GDM1 (cell line): ENCODE data around the gene KDM4C.

Source experiments
- DNase-seq: peaks from one replicate; lab custom pipeline; 2025; lab: John Stamatoyannopoulos, UW

KDM4C gene

GRCh38 chr9:7045361-7045760 lies 287.6 kb downstream of the KDM4C start:
- no peak for DNase-seq

- DNase-seq, result no peak
These were observed 293.9 kb downstream of the KDM4C start for GRCh38 chr9:7051711-7052110.

GRCh38 chr9:7053903-7054302 lies 296.1 kb downstream of the KDM4C start:
- no peak for DNase-seq

- DNase-seq, result no peak
These were observed 297.6 kb downstream of the KDM4C start for GRCh38 chr9:7055171-7055903.

- no peak for DNase-seq
These were observed 298.5 kb downstream of the KDM4C start for GRCh38 chr9:7056254-7056653.

- no peak for DNase-seq
These were observed 300.7 kb downstream of the KDM4C start for GRCh38 chr9:7058473-7058872.

GRCh38 chr9:7067169-7067568 lies 309.4 kb downstream of the KDM4C start:
- DNase-seq, result no peak

- no peak for DNase-seq
These were observed 314.1 kb downstream of the KDM4C start for GRCh38 chr9:7071916-7072315.

GRCh38 chr9:7073706-7074105 lies 315.9 kb downstream of the KDM4C start:
- no peak for DNase-seq

- DNase-seq, result no peak
These were observed 317.4 kb downstream of the KDM4C start for GRCh38 chr9:7075154-7075553.

GRCh38 chr9:7079051-7079450 lies 321.3 kb downstream of the KDM4C start:
- DNase-seq, result no peak

- no peak for DNase-seq
These were observed 323.4 kb downstream of the KDM4C start for GRCh38 chr9:7081065-7081600.

GRCh38 chr9:7083192-7083591 lies 325.4 kb downstream of the KDM4C start:
- no peak for DNase-seq

- DNase-seq, result no peak
These were observed 327.6 kb downstream of the KDM4C start for GRCh38 chr9:7085357-7085756.

- no peak for DNase-seq
These were observed 328.6 kb downstream of the KDM4C start for GRCh38 chr9:7086389-7086788.

- DNase-seq, result no peak
These were observed 330.8 kb downstream of the KDM4C start for GRCh38 chr9:7088611-7089010.

GRCh38 chr9:7089406-7090193 lies 331.8 kb downstream of the KDM4C start:
- DNase-seq, result no peak

- DNase-seq, result no peak
These were observed 335.3 kb downstream of the KDM4C start for GRCh38 chr9:7093040-7093439.

GRCh38 chr9:7094052-7094451 lies 336.3 kb downstream of the KDM4C start:
- DNase-seq, result no peak

GRCh38 chr9:7094576-7094975 lies 336.8 kb downstream of the KDM4C start:
- no peak for DNase-seq

GRCh38 chr9:7095058-7095457 lies 337.3 kb downstream of the KDM4C start:
- no peak for DNase-seq

GRCh38 chr9:7097040-7097715 lies 339.4 kb downstream of the KDM4C start:
- no peak for DNase-seq
